Esophagus muscularis mucosa (tissue), 3 donors: ENCODE data around the gene MBD5.

Experiments used
- CTCF ChIP-seq, 3 experiments: fragments of 200-600 bp in 2 of 3; fragments of 450-650 bp in 1 of 3; sonication (generic) in 2 of 3; IDR thresholded peaks; one replicate each; pipeline ENCODE4 v1.5.1; 2017 to 2019; ENCODE audit warnings: antibody characterized with exemption in 3 of 3, mild to moderate bottlenecking in 2 of 3, moderate library complexity in 1 of 3
- POLR2AphosphoS5 ChIP-seq, 2 donors: sonication (generic); formaldehyde crosslinking; IDR thresholded peaks; one replicate each; pipeline ENCODE4 v1.6.1; 2017; ENCODE audit warnings: antibody characterized with exemption in 2 of 2

GRCh38 chr2:148507970-148508369, 487.1 kb downstream of the MBD5 start:
- no peak for TF ChIP-seq CTCF (IDR thresholded peaks at IDR 0.05)
- no peak for TF ChIP-seq POLR2AphosphoS5 (IDR thresholded peaks at IDR 0.05)
